NCI-H2107 (cell line): Measurements from ENCODE around the gene RHBDD1.

Source experiments
- DNase-seq: peaks from one replicate; lab custom pipeline; 2025; lab: John Stamatoyannopoulos, UW

RHBDD1 gene

DNA sequence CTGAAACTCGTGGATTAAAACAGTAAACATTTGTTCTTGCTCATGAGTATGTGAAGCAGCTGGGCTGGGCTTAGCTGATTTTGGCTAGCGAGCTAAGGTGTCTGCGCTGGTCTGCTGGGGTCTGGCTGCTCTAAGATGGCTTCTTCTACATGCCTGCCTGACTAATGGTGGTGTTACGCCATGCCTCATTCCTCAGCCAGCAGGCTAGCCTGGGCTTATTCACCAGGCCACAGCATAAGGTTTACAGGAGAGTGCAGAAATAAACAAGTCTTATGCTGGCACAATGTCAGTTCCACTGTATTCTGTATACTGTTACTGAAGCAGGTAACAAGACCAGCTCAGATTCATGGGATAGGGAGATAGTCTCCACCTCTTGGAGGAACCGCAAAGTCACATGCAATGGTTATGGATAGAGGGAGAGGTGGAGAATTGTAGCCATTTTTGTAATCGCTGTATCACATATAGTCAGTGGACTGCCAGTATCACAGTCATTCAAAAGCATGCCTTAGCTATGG, 80.0 kb downstream of the RHBDD1 start:
- no peak for DNase-seq

DNA sequence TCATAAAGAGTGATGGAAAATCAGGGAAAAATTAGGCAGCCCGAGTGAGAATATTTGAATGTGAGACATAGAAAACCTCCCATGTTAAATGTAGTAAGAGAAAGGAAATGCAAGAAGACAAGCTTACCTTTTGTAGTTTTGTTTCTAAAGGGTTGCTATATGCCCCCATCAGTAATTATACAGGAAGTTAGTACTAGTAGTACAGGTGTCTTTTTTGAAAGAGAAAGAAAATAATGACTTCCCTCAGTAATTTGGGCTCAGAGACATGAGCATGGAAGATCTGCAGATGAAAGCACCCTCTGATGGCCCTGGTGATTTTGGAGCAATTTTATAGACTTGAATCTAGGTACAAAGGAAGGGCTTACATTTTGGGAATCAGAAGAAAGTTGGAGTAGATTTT, 80.8 kb downstream of the RHBDD1 start:
- DNase-seq: no peak

DNA sequence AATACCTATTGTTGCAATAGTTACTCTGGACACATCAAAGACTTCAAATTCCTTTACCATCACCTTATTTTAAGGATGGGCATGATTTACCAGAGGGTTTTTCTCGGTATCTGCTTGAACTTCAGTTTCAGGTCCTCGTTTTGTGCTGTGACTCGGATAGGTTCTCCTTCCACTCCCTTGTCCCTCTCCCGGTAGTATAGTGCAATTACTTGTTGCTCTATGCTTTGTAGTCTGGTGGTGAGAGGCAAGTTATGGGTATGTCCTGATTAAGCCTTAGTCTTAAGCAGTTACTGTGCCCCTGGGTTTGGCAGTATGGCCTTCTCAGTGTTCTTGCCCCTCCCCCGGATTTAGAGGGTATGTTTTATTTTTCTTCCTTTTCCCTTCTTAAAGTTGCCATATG, 96.6 kb downstream of the RHBDD1 start:
- DNase-seq: no peak

DNA sequence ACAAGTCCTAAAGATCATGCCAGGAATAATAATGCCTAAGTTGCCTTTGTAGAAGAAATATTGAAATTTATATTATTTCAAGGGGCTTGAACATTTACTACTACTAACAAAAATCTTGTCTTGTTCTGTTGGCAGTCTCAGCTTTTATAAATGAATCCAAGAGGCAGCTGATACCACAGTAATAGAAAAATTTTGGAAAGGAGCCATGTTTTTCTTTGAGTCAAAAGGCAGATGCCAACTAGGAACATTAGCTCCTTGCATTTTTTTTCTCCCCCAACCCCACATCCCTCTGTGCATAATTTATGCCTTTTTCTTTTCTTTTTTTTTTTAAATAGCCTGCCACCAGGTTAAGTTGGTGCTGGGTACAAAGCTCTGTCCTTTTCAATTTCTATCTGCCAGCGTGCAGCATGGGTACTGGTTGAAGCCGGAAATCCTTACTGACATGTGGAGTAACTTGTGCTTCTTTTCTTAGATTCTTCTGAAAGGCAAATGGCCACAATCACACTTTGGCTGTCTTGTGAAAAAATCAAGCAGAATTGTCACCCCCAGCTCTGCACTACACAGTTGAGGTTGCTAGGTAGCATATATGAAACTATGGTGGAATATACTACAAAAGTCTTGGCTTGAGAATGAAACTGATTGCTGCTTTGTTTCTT, 98.8 kb downstream of the RHBDD1 start:
- DNase-seq: no peak

DNA sequence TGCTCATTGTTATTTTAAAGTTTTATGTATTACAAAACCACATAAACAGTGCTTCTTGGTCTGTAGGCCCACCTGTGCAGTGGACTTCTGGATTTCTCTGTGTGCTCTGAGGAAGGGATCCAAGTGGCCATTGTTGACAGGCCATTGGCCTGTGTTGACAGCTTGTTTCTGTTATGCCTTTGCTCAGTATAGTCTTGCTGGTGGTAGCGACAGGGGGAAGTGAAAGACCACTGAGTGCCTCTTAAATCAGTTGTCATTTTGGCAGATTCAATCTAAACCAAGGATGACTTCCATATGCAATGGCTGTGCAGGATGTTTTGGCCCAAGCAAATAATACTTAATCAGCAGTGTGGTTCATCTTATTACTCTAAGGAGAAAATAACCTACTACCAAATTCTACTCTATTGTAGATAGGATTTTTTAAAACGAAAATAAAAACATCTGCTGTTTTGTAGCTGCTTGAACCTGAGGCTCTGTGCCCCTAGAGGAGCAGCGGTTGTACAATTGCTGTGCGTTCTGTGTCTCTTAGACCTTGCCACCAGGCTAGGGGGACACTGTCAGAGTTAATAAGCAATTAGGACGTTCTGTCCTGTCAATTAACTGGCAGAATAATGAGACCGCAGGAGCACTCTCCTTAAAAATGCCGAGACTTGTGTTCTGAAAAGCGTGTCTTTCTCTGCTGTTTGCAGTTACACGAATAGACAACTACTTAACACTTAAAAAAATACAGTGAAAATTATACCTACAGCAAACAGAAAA, 108.2 kb downstream of the RHBDD1 start:
- DNase-seq: no peak

DNA sequence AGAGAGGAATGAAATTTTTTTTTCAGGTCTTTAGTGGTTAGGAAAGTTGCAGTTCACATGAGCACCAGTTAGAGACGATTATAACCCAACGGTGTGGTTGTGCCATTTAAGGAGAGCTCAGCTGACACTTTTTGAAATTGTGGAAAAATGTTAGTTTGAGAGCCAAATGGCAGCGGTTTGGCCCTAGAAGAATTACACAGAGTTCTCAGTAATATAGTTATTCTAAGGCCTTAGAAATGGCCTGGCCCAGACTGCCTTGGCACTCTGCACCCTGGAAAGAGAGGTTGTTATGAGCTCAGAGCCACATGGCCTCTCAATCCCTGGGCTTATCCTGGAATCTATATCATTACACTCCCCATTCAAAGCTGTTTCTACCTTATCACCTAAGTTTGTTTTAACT, 117.4 kb downstream of the RHBDD1 start:
- DNase-seq: no peak

DNA sequence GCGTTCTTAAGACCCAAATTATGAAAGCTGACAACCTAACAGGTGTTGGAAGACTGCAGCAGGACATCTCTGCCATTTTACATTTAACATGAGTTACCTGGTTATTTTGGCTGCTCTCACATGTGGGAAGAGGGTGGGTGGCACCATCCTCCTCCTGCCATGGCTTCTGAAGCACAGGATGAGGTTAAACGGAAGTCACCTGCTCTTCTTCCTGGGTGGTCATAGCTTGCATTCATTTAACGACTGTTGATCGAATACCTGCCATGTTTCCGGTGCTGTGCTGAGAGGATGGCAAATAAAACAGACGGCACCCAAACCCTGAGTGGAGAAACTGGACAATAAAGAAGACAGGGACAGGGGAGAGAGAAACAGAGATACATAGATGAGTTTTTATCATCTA, 118.0 kb downstream of the RHBDD1 start:
- DNase-seq: no peak

DNA sequence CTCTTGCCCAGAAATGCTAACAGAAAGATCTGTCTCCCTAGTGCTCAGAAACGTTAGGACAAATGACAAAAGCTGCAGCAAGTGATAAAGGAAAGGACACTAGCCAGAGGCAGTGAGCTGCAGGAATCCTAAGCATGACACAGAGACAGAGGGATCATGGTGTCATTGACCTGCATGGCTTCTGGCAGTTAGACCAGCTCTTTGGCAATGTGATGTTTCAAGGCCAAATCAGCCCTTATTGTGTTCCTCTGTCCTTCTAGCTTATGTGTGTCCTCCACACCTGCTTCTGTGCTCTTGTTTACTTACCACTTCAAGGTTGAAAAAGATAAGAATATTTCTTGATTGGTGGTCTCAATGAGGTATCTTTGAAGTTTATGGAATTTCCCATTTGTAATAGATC, 120.8 kb downstream of the RHBDD1 start:
- DNase-seq: no peak

DNA sequence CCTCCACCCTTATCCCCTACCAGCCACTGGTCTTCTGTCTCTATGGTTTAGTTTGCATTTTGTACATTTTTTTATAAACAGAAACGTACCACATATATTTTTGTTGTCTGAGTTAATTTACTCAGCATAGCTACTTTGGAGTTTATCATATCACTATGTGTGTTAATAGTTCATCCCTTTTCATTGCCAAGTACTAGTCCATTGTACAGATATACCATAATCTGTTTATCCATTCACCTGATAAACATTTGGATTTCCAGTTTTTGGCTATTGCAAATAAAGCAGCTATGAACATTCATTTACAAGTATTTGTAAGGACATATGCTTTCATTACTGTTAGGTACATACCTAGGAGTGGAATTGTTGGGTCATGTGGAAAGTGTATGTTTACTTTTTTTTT, 123.6 kb downstream of the RHBDD1 start:
- DNase-seq: no peak

DNA sequence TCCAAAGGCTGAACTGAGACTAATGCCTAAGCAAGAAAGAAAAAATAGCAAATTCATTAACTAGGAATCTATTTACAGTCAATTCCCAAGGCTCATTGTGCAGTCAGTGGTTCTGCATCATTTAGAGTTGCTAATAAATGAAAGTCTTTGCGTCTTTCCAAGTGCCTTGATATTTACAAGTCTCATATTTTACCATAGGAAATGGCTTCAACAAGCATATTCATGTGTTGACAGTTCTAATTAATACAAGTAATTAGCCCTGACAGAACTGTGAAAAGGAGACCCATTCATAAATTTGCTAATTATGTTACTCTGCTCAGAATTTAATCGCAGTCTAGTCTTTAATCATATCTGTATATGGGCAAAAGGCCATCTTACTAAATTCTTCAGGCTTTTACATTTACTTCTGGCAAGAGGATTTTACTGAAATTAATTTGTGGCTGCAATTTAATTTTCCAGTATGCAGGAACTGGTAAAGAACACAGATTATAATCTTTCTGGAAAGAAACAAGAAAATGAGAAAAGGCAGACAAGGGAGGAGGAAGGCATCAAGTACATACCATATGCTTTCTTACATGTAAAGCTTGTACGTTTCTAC, 126.4 kb downstream of the RHBDD1 start:
- DNase-seq: no peak

DNA sequence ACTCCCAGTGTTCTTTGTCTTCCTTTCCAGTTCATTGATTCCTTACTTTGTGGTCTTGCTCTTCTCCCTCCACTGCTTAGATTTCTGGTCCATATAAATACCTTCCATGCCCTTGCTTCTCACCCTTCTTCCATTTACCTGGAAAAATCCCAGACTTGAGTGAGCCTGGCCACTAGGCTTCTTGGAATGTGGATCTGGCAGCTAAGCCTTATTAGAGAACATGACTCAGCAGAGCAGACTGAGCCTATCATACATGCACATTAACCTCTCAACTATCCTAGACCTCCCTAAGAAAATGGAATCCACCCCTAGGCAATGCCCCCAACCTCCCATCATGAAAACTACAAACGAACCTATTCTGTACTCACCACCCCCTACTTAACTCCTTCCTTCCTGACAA, 127.7 kb downstream of the RHBDD1 start:
- DNase-seq: no peak

DNA sequence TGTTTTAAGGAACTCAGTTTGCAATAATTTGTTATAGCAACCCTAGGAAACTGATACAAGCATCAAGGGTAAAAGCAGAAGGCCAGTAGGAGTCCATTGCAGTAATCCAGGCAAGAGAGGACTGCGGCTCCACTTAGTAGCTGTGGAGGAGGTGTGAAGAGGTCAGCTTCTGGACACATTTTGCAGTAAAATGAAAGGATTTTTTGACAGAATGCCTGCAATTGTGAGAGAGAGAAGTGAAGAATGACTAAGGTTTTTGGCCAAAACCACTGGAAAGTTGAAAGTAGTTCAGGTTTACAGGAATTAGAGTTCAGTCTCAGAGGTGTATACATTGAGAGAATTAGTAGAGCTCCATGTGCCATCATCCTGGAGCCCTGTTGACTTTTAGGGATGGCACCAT, 129.5 kb downstream of the RHBDD1 start:
- DNase-seq: no peak

DNA sequence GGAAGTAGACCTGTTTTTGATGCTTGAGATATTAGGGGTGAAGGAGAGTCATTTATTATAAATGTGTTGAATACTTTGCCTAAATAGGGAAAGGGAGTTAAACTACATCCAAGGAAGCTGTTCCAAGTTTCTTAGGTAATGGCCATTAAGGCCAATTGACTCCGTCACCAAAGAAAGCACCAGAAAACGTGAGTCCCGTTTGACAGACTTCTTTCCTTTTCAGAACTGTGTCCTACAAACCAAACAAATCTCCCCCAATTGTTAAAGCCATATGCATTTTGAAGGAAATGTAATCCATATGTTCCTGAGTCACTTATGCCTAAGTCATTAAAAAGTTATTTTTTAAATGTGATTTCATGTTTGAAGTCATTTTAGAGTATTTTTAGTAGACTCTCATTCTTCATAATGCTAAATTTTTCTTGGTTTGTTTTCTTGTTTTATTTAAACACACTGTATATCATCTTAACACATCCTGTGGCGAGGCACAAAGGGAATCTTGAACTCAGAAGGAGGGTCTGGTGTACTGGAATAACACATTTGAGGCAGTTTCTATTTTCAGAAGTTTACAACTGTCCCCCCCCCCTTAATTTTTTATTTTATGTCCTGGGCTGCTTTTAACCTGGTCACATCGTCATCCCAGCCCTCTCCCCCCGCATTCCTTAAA, 133.7 kb downstream of the RHBDD1 start:
- DNase-seq: no peak

DNA sequence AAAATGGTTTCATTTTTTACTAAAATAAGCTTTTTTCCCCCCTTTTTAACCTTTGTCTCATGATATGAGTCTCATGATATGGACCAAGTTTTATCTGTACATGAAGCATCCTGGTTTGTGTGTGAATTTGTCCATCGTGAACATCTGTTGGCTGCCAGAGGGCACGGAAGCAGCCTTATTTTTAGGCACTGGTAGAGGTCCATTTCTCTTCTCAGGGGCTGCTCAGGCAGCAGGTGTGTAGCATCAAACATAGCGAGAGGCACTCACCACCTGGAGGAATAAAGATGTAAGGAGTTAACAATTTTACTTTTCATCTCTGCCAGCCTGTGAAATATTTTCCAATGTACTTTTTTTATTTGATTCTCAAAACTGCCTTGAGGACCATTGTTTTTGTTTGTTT, 134.5 kb downstream of the RHBDD1 start:
- no peak for DNase-seq

DNA sequence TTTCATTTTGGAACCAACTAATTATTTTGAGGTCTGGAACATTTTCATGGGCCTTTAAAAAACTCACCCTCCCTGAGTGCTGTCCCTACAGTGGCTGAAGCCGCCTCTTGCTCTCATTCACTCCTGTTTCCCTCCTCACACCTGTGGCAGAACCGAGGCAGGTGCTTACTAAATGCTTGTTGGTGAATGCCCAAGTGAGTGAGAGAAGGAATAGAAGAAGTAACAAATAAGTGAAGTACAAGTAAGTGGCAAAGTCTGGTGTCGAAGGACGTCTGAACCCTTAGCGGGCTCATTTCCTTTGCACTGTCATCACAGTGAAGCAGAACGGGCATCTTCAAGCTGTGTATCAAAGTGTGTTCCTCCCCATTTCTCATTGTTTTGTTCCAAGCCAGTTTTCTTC, 135.2 kb downstream of the RHBDD1 start:
- no peak for DNase-seq

DNA sequence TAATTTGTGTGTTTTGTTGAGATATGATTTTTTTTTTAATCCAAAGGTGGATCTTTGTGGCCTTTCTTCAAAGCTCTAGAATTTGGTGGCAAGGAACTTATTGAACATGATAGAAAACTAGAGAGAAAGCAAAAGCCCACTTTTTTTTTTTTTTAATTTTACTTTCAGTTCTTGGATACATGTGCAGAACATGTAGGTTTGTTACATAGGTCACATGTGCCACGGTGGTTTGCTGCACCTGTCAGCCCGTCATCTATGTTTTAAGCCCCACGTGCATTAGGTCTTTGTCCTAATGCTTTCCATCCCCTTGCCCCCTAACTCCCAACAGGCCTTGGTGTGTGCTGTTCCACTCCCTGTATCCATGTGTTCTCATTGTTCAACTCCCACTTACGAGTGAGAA, 135.9 kb downstream of the RHBDD1 start:
- no peak for DNase-seq

DNA sequence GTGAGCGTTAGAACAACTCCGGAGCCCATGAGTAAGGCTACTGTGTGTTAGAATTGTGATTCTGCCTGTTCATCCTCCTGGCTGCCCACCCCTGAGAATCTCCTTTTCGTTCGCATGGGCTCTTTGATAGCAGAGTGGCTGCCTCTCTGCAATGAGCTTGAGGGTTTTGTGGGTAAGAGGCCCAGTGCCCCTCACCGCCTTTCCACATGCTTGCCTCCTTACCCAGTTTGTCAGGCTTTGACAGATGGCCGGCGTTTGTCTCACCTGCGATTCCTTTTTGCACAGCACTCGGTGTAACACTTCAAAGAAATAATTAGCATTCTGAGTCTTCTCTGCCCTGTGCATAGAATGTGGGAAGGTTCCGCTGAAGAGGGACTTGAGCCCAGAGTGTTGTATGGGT, 138.0 kb downstream of the RHBDD1 start:
- no peak for DNase-seq

DNA sequence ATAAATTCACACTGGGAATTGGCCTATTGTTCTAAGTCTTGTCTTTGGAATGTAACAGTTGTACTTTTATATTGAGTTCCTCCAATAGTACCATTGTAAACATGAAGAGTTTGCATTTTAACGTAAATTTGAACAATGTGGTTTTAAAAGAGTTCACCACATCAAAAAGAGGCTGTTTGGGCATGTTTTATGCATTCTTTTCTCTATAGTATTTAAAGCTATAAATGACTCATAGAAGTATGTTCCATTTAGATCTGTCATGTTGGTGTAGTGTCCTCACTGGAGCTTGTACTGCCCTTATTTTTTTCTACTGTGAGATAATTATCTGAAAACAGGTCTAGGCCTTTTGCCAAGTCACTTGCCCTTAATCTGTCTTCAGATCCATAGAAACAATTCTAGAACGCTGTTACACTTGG, 141.9 kb downstream of the RHBDD1 start:
- no peak for DNase-seq

DNA sequence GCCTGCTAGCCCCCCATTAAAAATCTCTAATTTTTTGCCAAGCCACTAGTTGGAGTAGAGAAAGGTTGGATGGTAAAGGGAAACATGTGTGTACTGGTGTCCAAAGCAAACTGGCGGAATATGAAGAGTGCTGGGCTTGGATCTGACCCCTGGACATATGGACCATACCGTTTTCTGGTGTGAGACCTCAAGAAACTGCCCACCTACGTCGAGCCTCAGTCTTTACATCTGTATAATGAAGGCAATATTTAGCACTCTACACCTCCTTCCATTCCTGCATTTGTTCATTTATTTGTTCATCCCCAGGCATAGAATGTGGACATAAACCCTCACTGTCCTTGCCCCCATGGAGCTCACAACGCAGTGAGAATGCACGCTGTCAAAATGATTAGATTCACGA, 142.4 kb downstream of the RHBDD1 start:
- DNase-seq: no peak

DNA sequence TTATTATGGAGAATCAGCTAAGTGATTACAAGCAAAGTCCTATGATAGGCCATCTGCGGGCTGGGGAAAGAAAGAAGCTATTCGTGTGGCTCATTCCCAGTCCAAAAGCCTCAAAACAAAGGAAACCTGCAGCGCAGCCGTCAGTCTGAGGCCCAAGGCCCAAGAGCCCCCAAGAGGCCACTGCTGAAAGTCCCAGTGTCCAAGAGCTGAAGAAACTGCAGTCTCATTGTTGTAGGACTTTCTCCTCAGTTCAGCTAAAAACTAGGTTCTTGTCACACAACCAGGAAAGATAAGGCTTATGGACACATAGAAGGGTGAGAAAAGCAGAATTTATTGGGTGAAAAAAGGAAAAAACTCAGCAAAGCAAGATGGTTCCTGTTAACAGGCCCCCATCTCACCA, 143.2 kb downstream of the RHBDD1 start:
- no peak for DNase-seq

DNA sequence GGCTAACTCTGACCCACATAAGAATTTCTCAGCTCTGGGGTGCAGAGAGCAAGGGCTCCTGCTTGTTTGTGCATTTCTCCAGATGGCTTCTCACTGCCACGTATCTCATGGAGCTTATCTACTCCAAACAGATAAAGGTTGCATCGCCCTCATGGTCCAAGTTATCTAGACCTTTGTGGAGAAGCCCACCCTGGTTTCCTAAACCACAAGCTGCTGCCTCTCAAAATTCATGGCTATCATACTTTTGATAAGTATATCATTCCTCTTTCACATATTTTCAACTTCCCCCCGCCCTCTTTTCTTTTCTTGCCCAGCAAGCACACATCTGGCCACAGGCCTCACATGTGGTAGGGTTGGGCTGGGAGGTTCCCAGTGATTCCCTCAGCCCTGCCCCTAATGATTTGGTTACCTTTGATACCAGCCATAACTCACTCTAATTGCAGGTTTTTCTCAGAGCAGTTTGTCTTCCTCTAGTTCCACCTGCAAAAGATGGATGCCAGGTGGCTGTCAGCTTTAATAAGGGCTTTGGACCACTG, 146.0 kb downstream of the RHBDD1 start:
- no peak for DNase-seq

DNA sequence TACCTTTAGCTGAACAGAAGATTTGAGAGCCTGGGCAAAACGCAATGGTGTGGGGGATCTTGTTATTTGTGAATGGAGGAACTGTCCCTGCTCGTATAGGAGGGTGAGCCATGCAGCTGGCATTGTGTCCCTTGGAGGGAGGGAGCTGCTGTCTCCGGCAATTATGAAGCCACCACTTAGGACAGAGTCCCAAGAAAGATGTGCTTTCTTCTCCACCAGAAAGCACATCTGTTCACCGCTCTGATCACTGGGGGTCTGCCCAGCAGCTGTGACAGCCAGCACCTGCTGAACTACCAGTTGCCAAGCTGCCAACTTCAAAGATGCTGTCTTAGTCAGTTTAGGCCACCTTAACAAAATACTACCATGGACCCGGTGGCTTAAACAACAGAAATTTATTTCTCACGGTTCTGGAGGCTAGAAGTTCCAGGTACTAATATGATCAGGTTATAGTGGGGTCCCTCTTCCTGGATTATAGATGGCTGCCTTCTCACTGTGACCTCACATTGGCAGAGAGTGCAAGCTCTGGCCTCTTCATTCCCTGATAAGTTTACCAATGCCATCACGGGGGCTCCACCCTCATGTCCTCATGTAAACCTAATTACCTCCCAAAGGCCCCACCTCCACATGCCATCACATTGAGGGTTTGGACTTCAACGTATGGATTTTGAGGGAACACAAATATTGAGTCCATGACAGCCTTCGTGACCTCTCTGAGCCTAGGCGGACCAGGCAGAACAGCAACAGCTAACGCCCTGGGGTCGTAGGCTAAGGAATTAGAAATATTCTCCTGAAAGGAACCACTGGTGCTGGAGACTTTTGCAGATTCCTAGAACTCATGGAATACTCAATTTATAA, 148.3 kb downstream of the RHBDD1 start:
- DNase-seq: no peak
